ENCODE results near the gene IQGAP2.

IQGAP2 gene

DNA sequence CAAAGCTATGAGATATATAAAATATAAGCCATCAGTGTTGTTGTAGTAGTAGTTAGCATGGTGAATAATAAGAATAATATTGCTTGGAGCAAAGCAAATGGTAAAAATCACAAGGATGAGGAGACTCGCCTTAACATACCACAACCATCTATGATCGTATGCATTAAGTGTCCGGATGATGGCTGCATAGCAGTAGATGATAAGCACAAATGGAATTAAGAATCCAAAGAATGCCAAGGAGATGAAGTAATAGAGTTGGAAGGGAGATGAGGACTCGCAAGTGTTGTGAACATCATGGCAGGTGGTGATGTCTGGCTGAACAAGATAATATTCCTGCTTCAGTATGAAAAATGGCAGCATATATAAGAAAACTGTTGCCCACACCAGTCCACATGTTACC, 214.6 kb downstream of the IQGAP2 start:
- no peak for DNase-seq

DNA sequence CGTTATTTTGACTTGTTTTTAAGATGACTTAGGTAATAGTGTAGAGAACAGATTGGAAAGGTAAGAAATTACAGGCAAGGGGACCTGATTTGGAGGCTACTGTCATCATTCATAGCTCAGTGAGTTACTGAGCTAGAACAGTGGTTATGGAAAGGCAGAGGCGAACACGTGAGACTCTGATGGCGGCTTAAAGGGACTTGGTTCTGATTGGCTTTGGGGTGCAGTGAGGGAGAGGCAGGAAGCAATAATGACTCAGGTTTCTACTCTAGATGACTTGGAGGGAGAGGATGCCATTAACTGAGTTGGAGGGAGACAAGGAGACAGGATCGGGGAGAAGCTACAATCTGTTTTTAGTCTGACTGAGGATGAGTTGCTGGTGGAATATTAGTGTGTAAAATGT, 217.1 kb downstream of the IQGAP2 start:
- no peak for DNase-seq

DNA sequence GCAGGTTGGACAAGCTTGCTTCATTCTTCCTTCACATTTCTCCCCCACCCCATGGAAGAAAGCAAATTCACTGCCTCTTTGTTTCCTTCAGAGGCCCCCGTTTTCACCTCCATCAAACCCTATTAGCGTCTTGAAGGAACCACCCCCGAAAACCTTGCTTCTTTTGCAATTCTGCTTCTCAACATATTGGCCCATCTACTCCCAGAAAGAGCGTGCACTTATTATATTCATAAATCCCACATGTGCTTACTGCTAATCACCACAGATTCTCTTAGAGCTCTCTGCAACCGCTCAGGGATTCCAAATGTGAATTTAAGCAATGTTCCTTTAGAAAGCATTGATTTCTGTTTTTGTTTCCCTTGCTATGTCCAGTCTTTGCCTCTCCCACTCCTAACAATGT, 219.0 kb downstream of the IQGAP2 start:
- DNase-seq: no peak

DNA sequence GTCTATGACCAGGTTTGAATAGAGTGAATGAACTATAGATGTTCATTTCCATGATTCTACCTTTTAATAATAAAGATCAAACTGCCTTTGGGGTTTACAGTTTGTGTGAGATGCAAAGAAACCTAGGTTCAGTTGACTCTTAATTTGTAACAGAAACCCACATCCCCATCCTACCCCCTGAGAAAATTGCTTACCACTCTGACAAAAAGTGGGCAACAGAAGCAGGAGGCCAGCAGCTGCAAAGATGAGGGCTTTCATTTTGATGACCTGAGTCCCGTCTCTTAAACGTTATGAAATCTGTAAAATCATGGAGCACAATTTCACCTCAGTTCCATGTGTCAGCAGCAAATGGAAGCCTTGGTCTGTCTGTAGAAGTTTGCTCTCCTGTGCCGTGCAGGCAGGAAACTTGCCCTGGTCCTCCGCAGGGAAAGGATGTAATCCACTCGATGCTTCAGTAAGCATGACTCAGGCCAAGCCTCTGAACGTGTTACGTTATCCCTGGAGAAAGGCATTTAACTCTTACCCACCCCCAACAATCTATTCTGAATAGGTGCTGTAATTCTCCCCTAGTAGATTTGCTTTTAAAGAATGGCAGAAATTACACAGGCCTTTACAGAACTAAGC, 220.0 kb downstream of the IQGAP2 start, which contains the start of gene F2RL2:
Gene F2RL2, minus strand, starts transcription at position 431 of the 624 bp plus-strand sequence. Its CDS starts 173 bp downstream, at position 258.
- DNase-seq: no peak

DNA sequence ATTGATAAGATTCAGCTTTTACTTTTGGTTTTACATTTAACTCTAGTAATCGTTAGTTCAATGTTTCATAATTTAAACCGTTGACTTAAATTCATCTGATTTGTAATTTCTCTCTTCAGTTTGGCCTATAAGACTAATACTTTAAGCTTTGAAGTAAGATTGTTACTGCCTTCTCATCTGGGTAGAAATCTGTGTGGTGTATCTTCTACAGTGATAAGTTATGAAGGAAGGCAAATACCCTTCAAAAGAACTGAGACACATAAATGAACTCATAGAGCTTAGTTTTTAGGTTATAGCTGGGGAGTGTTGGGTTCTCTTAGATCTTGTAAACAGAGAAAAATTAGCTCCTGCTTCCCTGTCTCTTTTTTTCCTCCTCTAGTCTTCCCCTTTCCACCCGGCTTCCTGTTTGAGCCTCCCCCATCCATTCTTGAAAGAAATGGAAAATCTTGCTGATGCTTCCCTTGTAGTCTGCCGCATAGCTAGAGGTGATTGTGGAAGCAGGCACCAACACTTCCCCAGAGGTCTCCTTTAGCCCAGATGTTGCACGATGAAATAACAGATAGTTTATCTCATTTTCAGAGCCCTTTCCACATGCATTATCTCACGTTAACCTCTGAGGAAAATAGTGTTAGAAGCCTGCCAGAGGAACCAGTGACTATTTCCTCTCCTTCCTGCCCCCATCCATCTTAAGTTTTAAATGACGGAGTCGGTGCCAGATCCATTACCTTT, 222.2 kb downstream of the IQGAP2 start:
- no peak for DNase-seq

DNA sequence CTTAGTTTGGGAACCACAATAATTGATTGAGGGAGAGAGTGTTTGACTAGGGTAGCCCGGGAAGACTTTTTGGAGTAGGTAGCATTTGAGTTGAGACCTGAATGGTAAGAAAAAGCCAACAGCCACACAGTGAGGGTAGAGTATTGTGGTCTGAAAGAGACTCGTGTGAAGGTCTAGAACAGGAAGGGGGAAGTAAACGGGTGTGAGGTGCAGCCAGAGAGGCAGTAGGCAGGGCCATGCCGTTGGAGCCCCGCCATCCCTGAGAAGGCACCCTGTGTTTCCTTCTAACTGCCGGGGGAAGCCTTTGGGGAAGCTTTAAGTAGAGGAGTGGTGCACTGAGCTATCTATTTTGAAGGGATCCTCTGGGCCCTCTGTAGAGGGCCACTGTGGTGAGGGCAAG, 223.7 kb downstream of the IQGAP2 start:
- DNase-seq: no peak

DNA sequence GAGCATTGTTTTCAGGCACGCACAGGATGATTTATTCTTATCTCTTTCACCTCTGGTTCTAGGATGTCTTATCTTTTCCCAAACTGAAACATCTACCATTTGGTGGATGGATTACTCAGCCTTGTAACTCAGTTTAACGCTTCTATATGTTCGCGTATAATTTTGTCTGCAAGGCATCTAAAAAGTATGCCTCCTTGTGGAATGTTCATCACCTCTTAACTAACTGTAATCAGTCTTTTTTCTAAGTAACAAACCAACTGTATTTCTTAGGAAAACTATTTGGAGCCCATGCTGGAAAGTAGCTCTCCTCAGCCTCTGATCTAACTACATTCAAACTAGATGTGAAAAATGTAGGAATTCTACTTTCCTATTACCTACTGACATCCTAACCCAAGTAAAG, 231.6 kb downstream of the IQGAP2 start:
- no peak for DNase-seq

DNA sequence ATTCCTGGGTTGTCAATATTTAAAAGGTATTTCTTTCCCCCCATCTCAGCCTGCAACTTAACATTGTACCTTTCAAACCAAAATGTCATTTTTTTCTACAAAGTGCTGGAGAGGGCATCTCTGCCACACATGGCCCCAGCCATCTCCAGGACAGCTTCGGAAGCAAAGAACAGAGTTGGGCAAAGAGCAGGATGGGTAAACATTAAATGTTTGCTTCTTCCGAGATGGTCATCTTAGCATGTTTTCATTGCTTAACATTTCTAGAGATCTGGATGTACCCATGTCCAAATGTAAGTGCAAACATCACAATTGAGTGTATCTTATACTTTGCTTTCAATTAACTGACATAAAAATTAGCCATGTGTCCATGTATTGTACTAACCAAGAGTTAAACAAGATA, 234.4 kb downstream of the IQGAP2 start:
- no peak for DNase-seq

DNA sequence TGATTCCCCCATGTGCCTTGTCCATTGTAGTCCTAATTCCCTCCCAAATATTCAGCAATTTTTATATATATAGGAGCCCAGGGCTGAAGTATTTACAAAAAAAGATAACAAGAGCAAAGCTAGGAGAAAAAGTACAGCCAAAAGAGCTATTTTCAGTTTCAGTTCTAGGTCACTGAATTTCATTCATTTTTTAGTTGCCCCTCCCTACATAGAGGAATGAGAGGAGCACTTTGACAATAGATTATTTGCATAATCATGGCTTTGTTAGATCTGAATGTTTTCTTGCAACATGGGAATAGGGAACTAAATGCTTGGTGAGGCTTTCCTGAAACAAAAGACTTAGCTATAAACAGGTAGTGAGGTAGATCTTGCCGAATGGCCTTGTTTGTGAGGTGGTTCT, 235.4 kb downstream of the IQGAP2 start:
- no peak for DNase-seq

DNA sequence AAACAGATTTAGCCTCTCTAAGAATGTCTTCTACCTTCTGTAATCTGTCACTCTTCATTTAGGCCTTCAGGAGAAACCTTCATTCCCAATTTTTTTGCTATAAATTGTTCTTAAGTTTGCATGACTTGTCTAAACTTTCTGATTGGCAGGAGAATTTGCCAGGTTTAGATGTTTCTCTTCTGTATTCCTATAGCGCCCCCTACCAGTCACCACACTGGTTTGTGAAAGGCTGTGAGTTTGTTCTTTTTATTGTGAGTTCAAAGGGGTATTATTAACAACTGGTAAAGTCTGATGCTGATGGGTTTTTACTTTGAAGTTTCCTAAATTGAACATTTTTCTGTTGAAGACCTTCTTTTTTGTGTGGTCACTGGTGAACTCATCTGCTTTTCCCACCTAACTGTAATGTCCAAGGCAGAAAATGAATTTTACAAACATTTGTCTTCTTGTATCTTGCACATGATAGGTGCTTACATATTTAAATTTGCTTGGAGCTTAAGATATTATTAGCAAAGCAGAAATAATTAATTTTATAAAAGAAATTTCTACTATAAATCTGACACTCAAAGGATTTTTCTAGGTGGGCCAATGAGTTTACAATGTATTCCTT, 238.5 kb downstream of the IQGAP2 start:
- DNase-seq: no peak

DNA sequence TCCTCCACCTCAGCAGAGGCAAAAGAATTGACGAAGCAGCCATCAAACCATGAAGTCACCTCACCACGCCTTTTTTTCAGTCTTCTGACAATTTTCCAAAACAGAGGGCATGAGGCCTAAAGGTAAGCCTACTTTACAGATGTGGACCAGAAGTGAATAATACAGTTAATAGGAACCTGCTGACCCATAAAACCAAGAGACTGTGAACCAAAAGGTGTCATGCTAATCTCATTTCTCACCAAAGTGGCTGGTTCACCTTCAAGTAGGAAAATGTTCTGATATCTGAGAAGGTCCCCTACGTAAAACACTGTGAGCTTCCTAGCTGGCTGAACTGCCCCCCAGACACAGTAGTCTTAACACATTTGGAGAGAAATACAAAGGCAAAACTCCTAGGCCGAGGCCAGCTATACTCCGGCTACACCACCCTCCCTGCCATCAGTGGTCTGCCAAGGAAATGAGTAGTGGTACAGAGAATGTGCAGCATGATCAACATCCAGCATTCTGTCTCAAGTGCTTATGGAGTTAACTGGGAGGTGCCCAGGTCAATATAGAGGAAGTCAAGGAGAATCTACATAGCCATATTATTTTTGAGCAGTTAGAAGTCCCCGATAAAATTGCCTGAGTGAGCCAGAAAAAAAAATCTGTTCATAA, 239.4 kb downstream of the IQGAP2 start:
- DNase-seq: no peak

DNA sequence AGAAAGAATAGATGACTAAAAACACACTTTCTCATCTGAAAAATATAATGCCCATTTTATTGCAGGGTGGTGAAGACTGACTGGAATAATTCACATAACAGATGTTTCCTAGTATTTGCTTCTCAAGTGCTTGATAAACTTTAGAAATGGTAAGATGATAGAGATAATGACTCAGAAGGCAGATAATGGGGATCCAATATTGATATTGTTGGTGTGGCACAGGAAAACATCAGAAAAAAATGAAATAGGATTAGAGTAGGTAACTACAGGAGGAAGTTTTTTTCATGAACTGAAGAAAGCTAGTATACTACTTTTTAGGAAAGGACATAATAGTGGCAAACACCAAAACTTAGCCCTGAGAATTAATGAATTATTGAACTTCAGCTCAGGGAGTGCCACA, 240.3 kb downstream of the IQGAP2 start:
- DNase-seq: no peak

DNA sequence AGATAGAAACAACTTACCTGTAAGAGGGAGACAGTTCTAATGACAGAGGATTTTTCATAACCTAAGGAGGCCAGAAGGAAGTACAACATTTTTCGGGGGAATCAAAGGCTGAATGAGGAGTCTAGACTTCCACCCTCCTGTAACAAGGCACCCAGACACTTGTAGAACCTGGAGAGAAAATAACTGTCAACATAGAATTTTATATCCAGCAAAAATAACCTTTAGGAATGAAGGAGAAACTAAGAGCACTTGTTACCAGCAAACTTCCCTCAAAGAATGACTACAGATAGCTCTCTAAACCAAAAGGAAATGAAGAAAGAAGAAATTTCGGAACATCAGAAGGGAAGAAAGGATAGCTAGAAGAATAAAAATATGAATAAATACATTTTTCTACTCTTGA, 246.1 kb downstream of the IQGAP2 start:
- no peak for DNase-seq

DNA sequence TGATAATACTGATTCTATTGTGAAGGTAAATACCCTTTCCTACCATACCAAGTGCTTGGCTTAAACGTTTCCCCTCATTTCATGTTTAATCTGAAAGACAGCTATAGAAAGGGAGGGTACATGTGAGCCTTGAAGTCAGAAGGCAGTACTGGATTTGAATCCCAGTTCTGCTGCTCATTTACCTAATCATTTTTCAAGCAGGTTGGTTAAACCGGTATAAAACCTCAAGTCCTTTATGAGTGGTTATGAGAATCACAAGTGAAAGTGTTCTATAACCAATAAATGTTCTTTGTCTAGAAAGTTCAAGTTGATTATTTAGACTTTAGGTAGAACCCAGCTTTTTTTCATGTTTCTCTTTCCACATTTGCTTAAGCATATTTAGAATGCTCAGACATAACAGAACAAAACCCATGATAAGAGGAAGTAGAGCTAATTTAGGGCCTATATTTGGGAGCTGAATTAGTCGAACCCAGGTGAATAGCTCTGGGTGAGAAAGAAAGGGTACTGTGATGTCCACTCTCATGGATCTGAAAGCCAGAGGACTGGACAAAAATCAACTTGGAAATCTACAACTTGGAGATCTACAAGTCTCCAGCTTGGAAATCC, 249.8 kb downstream of the IQGAP2 start:
- DNase-seq: no peak

DNA sequence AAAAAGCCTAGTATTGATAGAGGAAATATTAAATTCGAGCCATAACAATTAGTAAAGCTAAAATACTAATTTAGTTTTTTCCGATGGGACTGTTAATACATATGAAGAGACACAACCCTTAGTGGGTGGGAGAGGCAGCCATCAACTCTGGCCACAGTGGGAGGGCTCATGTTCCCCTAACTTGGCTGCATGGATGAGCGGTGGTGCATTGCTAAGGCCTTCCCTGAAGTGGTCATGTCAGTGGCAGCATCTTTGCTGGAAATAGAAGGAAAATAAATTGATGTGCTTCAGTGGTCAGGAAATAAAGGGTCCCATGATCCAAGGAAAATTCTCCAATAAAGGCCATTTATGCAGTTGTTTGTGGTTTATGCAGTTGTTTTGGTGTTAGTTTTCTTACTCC, 254.0 kb downstream of the IQGAP2 start:
- DNase-seq: no peak

DNA sequence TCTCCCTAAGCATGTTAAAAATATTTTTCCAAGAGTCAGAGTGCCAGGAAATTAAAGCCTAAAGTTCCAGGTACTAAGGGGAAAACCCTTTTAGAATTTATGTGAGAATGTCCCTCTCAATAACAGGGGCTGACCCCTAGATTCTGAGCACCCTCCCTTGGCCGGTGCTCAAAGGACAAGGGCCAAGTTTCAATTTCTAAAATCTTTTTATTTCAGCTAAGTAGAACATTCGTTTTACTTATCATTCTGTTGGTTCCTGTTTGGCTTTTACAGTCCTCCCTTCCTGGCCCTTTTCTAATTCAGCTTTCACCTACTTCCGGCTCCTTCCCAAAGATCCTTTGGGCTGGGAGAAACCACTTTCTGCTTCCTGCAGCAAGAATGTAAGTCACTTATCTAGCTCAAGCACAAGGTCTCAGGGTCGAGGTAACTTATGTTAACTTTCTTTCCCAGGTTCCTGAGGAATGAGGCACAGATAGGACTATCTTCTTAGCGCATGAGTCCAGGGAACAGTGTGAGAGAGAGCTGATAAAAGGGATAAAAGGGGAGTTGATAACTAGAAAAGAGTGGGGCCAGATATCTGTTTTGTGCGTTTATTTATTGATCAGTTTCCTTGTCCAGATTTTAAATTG, 254.7 kb downstream of the IQGAP2 start:
- DNase-seq: no peak

DNA sequence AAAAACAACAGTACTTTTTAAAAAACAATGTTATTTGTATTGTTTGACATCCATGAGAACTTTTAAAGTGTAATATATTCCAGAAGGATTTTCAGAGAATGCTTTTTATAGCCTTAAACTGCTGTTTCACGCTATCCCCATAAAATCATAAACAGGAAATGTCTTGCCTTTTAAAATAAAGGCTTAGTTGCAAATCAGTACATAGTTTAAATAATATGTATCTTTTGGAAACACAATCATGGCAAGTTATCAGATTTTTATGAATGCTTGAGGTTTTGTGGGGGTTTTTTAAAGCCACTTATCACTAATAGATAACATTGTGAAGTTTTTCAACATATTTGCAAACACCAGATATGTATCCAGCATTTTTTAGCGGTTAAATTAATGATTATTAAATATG, 257.3 kb downstream of the IQGAP2 start:
- no peak for DNase-seq

DNA sequence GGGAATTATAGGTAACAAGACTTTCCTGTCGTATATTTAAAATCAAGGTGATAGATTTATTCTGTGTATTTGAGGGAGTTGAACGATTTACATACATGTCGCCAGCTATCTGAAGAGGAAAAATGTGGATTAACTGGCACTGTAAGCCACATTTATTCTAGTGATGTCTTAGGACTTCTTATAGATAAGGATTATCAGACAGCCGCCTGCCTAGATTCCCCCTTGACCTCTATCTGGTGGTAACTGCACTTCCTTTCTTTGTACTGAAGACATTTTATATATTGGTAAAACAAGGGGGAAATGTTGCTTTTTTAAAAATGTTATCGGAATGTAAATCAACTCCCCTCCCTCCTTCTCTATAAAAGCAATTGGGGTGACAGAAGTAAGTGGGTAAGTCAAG, 259.4 kb downstream of the IQGAP2 start:
- DNase-seq: no peak

DNA sequence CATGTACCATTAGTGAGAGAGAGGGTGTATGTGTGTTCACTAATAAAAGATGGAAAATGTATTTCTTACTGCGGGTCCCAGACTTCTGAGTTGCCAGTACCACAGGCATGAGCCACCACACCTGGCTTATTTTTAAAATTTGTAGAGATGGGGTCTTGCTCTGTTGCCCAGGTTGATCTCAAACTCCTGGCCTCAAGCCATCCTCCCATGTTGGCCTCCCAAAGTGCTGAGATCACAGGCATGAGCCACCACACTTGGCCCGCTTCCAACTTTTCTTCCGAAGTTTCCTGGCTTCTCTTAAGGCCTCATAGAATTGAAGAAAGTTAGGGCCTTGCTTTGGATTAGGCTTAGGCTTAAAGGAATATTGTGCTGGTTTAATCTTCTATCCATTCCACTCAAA, 260.5 kb downstream of the IQGAP2 start:
- no peak for DNase-seq

DNA sequence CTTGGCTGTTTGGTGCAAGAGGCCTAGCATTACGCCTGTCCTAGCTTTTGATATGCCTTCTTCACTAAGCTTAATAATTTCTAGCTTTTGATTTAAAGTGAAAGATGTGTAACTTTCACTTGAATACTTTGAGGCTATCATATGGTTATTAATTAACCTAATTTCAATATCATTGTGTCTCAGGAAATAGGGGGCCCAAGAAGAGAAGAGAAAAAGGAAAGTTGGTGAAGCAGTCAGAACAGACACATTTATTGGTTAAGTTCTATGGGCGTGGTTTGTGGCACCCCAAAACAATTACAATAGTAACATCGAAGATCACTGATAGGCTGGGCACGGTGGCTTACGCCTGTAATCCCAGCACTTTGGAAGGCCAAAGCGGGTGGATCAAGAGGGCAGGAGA, 261.0 kb downstream of the IQGAP2 start:
- DNase-seq: no peak

DNA sequence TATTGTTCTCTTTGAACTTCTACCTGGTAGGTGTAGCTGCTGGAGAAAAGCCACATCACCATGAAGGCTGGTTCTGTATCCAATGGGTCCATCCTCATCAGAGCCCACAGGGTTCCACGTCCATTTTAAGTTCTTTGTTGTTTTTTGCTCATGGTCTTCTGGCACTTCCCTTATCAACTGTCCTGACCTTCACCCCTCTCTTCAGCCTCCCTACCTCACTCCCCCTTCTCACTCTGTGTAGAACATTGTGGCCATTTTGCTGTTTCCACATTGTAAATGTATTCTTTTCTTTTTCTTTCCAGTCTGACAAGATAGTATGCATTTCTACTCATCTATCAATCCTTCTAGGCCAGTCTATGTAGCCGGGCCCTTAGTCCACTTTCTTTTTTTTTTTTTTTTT, 264.4 kb downstream of the IQGAP2 start:
- DNase-seq: no peak

DNA sequence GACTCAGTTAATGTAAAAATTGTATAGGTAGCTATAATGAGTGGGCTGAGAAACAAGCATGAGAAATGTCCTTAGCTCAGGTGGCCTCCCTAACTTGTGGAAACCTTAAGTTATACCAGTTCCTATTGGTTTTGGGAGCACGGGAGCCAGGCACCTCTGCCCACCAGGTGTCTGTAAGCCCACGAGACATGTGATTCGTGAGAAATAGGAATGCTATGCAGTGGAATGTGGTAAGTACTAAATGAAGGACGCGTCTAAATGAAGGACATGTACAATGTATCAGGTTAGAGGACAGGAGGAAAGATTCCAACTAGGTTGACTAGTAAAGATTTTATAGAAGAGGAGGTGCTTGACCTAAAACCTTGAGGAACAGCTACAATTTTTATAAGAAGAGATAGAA, 266.2 kb downstream of the IQGAP2 start:
- no peak for DNase-seq

DNA sequence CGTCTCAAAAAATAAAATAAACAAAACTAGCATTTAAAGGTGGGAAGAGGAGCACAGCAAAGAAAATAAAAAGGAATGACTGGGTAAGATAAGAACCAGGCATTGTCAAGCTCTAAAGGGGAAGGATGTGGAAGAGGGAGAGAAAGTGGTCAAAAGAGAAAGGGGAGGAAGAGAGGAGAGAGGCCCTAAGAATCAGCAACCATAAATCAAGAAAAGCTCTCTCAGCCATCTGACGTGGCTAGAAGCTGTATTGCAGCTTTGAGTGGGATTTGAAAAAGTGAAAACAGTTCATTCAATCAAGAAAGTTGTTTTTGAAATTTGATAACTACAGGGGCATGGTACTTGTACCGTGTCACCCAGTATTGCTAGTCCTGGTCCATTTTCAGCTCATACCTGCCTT, 267.4 kb downstream of the IQGAP2 start:
- no peak for DNase-seq

Data from DMS79 treated with DMSO at 0.1 percent for 48 hours (cell line).